HEK293T (cell line): Measurements from ENCODE around the gene RBM17.
"Not testable (repeated sequence)": the region's sequence is repeated elsewhere in the genome, so short reads cannot be mapped to it uniquely, and the experiment has no call there.

Experiments used
- BHLHE40 ChIP-seq: fragments of 450-650 bp; IDR thresholded peaks from 2 replicates; pipeline ENCODE4 v1.6.1; 2016; ENCODE audit warnings: mild to moderate bottlenecking, moderate library complexity, borderline replicate concordance
- CTBP1 ChIP-seq: fragments of 450-650 bp; IDR thresholded peaks from 2 replicates; pipeline ENCODE4 v1.6.1; 2016; ENCODE audit warnings: borderline replicate concordance
- FOXA1 ChIP-seq: fragments of 450-650 bp; IDR thresholded peaks from 2 replicates; pipeline ENCODE4 v1.6.1; 2016; ENCODE audit warnings: mild to moderate bottlenecking
- FOXK2 ChIP-seq: fragments of 450-650 bp; IDR thresholded peaks from 2 replicates; pipeline ENCODE4 v1.6.1; 2016; ENCODE audit warnings: mild to moderate bottlenecking
- FOXM1 ChIP-seq: fragments of 450-650 bp; IDR thresholded peaks from 2 replicates; pipeline ENCODE4 v1.6.1; 2017; ENCODE audit warnings: mild to moderate bottlenecking, borderline replicate concordance
- L3MBTL2 ChIP-seq: fragments of 450-650 bp; conservative IDR thresholded peaks from 2 replicates; pipeline ENCODE4 v1.6.1; 2016; ENCODE audit warnings: mild to moderate bottlenecking
- NFRKB ChIP-seq: fragments of 450-650 bp; IDR thresholded peaks from 2 replicates; pipeline ENCODE4 v1.6.1; 2016; ENCODE audit warnings: mild to moderate bottlenecking, moderate library complexity
- SP1 ChIP-seq: fragments of 450-650 bp; IDR thresholded peaks from 2 replicates; pipeline ENCODE4 v1.6.1; 2017
- SUZ12 ChIP-seq: fragments of 450-650 bp; IDR thresholded peaks from 2 replicates; pipeline ENCODE4 v1.6.1; 2016; ENCODE audit warnings: mild to moderate bottlenecking
- ZNF384 ChIP-seq: fragments of 450-650 bp; IDR thresholded peaks from 2 replicates; pipeline ENCODE4 v1.6.1; 2016

- TF ChIP-seq SP1, CTBP1, L3MBTL2, FOXA1, ZNF384, FOXK2, FOXM1, BHLHE40, NFRKB, SUZ12: not testable (repeated sequence)
These were observed 38.6 kb downstream of the RBM17 start for GRCh38 chr10:6127461-6127860.
